Endothelial cell of hepatic sinusoid (primary cell): Measurements from ENCODE around the gene DEFB119.
"Not testable (repeated sequence)": the region's sequence is repeated elsewhere in the genome, so short reads cannot be mapped to it uniquely, and the experiment has no call there.

ENCODE experiments used
- in situ Hi-C: cut with HindIII; loops from 2 replicates; pipeline ENCODE4 v1.10.0; 2017; ENCODE audit warnings: low sequenced_read_pairs

The DEFB119 gene

GRCh38 chr20:31390490-31390889, at the start of gene DEFB119:
TSS of gene DEFB119 (minus strand) at chr20:31390590. CDS start at chr20:31390483, 107 bp downstream.
- in situ Hi-C loops = no loop called here

GRCh38 chr20:31430568-31431115, 40.3 kb upstream of the DEFB119 start:
- in situ Hi-C loops = no loop called here

GRCh38 chr20:31427576-31427975, 37.2 kb upstream of the DEFB119 start:
- in situ Hi-C loops = not testable (repeated sequence)

- in situ Hi-C loops = not testable (repeated sequence)
Measured at GRCh38 chr20:31426891-31427551, 36.6 kb upstream of the DEFB119 start.

- in situ Hi-C loops = no loop called here
Measured at GRCh38 chr20:31425797-31426196, 35.4 kb upstream of the DEFB119 start.

GRCh38 chr20:31418307-31418706, 27.9 kb upstream of the DEFB119 start:
- in situ Hi-C loops = no loop called here

GRCh38 chr20:31415653-31416052, 25.3 kb upstream of the DEFB119 start:
- in situ Hi-C loops = no loop called here

GRCh38 chr20:31414381-31414780, 24.0 kb upstream of the DEFB119 start:
- in situ Hi-C loops = no loop called here

- in situ Hi-C loops = no loop called here
Measured at GRCh38 chr20:31410011-31410410, 19.6 kb upstream of the DEFB119 start.

GRCh38 chr20:31406115-31406514, 15.7 kb upstream of the DEFB119 start, which contains the start of gene DEFB121:
TSS of gene DEFB121 (minus strand) at chr20:31406215. CDS start at chr20:31406152, 63 bp downstream.
- in situ Hi-C loops = loop anchor here (5.0 kb wide), 1 partner anchor 39 kb away; the partner anchor contains the start of gene DEFB118

GRCh38 chr20:31403886-31404285, 13.5 kb upstream of the DEFB119 start:
- in situ Hi-C loops = no loop called here

GRCh38 chr20:31394900-31395299, 4.5 kb upstream of the DEFB119 start:
- in situ Hi-C loops = no loop called here

GRCh38 chr20:31392836-31393235, 2.4 kb upstream of the DEFB119 start:
- in situ Hi-C loops = no loop called here

- in situ Hi-C loops = no loop called here
Measured at GRCh38 chr20:31374346-31374745, 16.0 kb downstream of the DEFB119 start.

- in situ Hi-C loops = loop anchor here (5.0 kb wide), 1 partner anchor 39 kb away; the partner anchor contains the start of gene DEFB121
Measured at GRCh38 chr20:31368301-31368700, 22.1 kb downstream of the DEFB119 start, which contains the start of gene DEFB118. TSS of gene DEFB118 (plus strand) at chr20:31368601. CDS start at chr20:31368651, 50 bp downstream.

GRCh38 chr20:31364272-31364671, 26.1 kb downstream of the DEFB119 start:
- in situ Hi-C loops = not testable (repeated sequence)

- in situ Hi-C loops = no loop called here
Measured at GRCh38 chr20:31363295-31363694, 27.1 kb downstream of the DEFB119 start.

- in situ Hi-C loops = no loop called here
Measured at GRCh38 chr20:31355981-31356380, 34.4 kb downstream of the DEFB119 start.

GRCh38 chr20:31341470-31341869, 48.9 kb downstream of the DEFB119 start:
- in situ Hi-C loops = no loop called here

GRCh38 chr20:31330893-31331292, 59.5 kb downstream of the DEFB119 start:
- in situ Hi-C loops = no loop called here
